Type B pancreatic cell (in vitro differentiated cells): Measurements from ENCODE around the gene STAT3. TPM values are rescaled to one million over a fixed set of nuclear protein-coding genes. Genes with fewer than 3 reads are reported as not detected.

Source experiments
- DNase-seq: peaks from one replicate; pipeline ENCODE4 v3.0.0; 2021; ENCODE audit warnings: mixed read lengths; ENCODE audit not compliant: unreplicated experiment; ENCODE audit errors: extremely low spot score
- H3K27ac Mint-ChIP-seq: 2 replicates; pipeline ENCODE4 v1.8.0; 2021; ENCODE audit warnings: mild to moderate bottlenecking, mixed read lengths
- H3K27me3 Mint-ChIP-seq: 2 replicates; pipeline ENCODE4 v1.8.0; 2021; ENCODE audit warnings: mixed read lengths
- H3K36me3 Mint-ChIP-seq: 2 replicates; pipeline ENCODE4 v1.8.0; 2021; ENCODE audit warnings: mixed read lengths
- H3K4me1 Mint-ChIP-seq: one replicate; pipeline ENCODE4 v1.8.0; 2021; ENCODE audit warnings: mixed read lengths; ENCODE audit not compliant: unreplicated experiment
- H3K4me3 Mint-ChIP-seq: 2 replicates; pipeline ENCODE4 v1.8.0; 2021; ENCODE audit warnings: mild to moderate bottlenecking, mixed read lengths
- H3K9me3 Mint-ChIP-seq: 2 replicates; pipeline ENCODE4 v1.8.0; 2021; ENCODE audit warnings: mixed read lengths
- CTCF ChIP-seq: fragments of 200-600 bp; sonication (generic); conservative IDR thresholded peaks from 2 replicates; pipeline ENCODE4 v1.5.0; 2021; ENCODE audit warnings: antibody characterized with exemption, mild to moderate bottlenecking
- total RNA-seq: library from RNA; stranded (reverse); gene quantifications from 2 replicates; pipeline ENCODE4 v1.2.1, GENCODE V29; 2021; ENCODE audit warnings: low replicate concordance

The STAT3 gene
- total RNA-seq, 1 donor from 2014 or later: 64.9 TPM

GRCh38 chr17:42410319-42410685, 22.1 kb upstream of the STAT3 start:
- no peaks in the 10 kb centered on the region for H3K9me3 Mint-ChIP-seq
- no peak overlapping the region for H3K27ac Mint-ChIP-seq
- no peak overlapping the region for H3K4me3 Mint-ChIP-seq
- no peak for DNase-seq
- TF ChIP-seq CTCF: no peak
- H3K36me3 Mint-ChIP-seq: peaks cover 3% of the 10 kb centered on the region
- peaks cover 4% of the 10 kb centered on the region for H3K27me3 Mint-ChIP-seq
- H3K4me1 Mint-ChIP-seq: peaks cover 13% of the 10 kb centered on the region

- Mint-ChIP-seq H3K4me1 (peaks cover 13% of the 10 kb centered on the region), H3K9me3 (no peaks in the 10 kb centered on the region), H3K27ac (no peak overlapping the region), H3K36me3 (peaks cover 3% of the 10 kb centered on the region), H3K27me3 (peaks cover 4% of the 10 kb centered on the region), H3K4me3 (no peak overlapping the region)
- no peak for DNase-seq
- no peak for TF ChIP-seq CTCF
Measured at GRCh38 chr17:42409523-42410318, 21.5 kb upstream of the STAT3 start.

- Mint-ChIP-seq H3K27me3 (peaks cover 4% of the 10 kb centered on the region), H3K9me3 (no peaks in the 10 kb centered on the region), H3K4me3 (no peak overlapping the region), H3K27ac (no peak overlapping the region), H3K4me1 (peaks cover 13% of the 10 kb centered on the region), H3K36me3 (peaks cover 3% of the 10 kb centered on the region)
- no peak for DNase-seq
- TF ChIP-seq CTCF: no peak
Measured at GRCh38 chr17:42408061-42408460, 19.8 kb upstream of the STAT3 start.

GRCh38 chr17:42407289-42407836, 19.1 kb upstream of the STAT3 start:
- Mint-ChIP-seq H3K4me3 (no peak overlapping the region), H3K27me3 (peaks cover 4% of the 10 kb centered on the region), H3K27ac (no peak overlapping the region), H3K36me3 (peaks cover 4% of the 10 kb centered on the region), H3K9me3 (no peaks in the 10 kb centered on the region), H3K4me1 (peaks cover 16% of the 10 kb centered on the region)
- DNase-seq: no peak
- no peak for TF ChIP-seq CTCF

- Mint-ChIP-seq H3K27ac (no peak overlapping the region), H3K4me1 (peaks cover 22% of the 10 kb centered on the region), H3K9me3 (no peaks in the 10 kb centered on the region), H3K27me3 (peaks cover 4% of the 10 kb centered on the region), H3K36me3 (peaks cover 6% of the 10 kb centered on the region), H3K4me3 (no peak overlapping the region)
- TF ChIP-seq CTCF: no peak
- no peak for DNase-seq
Measured at GRCh38 chr17:42406615-42407288, 18.5 kb upstream of the STAT3 start.
